ENCODE measurements around the gene SMAP1.
"Not testable (repeated sequence)": the region's sequence is repeated elsewhere in the genome, so short reads cannot be mapped to it uniquely, and the experiment has no call there.

Gene SMAP1

DNA sequence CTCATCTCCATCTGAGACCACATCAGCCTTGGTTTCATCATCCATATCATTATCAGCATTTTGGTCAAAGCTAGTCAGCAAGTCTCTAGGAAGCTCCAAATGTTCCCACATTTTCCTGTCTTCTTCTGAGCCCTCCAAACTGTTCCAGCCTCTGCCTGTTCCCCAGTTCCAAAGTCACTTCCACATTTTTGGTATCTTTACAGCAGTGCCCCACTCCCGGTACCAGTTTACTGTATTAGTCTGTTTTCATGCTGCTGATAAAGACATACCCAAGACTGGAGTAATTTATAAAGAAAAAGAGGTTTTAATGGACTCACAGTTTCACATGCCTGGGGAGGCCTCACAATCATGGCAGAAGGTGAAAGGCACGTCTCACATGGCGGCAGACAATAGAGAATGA lies 74.8 kb downstream of the SMAP1 start:
- DNase-seq = not testable (repeated sequence)

DNA sequence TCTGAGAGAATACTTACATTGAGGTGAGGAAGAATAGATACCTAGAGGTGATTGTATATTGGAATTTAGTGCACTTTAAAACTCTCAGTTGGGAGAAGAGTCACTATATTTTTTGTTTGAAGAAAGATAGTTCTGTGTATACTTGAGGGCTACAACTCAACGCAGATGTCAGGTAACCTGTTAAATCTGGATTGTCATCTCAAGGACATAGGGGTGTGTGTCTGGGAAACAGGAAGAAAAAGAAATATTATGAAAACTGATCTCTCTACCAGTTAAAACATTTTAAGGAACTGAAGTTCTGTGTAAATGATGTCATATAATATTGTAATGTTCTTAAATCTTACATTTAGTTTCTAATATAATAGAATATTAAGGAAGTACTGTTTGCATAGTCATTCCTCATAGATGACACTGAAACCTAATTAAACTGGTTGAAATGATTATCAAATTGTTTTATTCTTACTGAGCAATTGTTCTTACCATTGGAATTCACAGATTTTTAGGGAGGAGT lies 86.2 kb downstream of the SMAP1 start:
- no peak for DNase-seq

- DNase-seq = no peak
Observed at GRCh38 chr6:70758883-70759282, 91.2 kb downstream of the SMAP1 start.

- DNase-seq = no peak
Observed at GRCh38 chr6:70763754-70764510, 96.2 kb downstream of the SMAP1 start.

GRCh38 chr6:70764706-70765105 lies 97.0 kb downstream of the SMAP1 start:
- DNase-seq = no peak

DNA sequence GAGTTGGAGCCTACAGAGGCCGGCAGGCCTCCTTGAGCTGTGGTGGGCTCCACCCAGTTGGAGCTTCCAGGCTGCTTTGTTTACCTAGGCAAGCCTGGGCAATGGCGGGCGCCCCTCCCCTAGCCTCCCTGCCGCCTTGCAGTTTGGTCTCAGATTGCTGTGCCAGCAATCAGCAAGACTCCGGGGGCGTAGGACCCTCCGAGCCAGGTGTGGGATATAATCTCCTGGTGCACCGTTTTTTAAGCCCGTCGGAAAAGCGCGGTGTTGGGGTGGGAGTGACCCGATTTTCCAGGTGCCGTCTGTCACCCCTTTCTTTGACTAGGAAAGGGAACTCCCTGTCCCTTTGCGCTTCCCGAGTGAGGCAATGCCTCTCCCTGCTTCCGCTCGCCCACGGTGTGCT lies 103.7 kb downstream of the SMAP1 start:
- not testable (repeated sequence) for DNase-seq

DNA sequence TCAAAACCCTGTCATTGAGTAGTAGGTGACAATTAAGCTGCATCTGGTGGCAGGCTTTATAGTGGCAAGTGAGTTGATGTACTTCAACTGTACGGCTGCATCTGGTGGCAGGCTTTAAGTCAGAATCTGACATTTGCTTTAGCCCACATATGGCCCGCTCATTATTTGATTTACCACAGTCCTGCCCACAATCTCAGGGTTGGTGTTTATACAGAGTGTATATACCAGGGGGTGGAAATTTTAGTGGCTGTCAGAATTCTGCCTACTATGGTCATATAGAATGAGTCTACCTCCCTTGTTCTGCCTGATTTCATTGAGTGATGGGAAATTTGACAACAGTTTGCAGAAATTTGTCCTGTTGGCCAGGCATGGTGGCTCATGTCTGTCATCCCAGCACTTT lies 112.3 kb downstream of the SMAP1 start:
- no peak for DNase-seq

- DNase-seq = no peak
Observed at GRCh38 chr6:70790483-70791224, 123.0 kb downstream of the SMAP1 start.

DNA sequence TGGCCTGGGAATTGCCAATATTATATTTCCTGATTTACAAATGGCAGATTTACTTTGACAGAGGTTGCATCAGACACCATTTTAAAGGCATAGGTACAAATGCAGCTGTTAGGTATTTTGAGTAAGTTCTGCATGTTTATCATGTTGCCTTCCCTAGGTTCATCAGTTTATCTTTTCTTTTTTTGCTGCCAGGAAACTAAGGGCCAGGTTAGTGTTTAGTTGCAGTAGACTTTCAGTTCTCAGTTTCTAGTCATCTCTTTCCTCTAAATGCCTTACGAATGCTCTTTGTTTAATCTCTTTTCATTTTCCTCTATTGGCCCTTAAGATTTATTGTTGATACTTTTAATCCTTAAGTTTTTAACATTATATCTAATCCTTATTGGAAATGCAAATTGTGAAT lies 129.9 kb downstream of the SMAP1 start:
- DNase-seq = no peak

GRCh38 chr6:70806086-70806485 lies 138.4 kb downstream of the SMAP1 start:
- no peak for DNase-seq

DNA sequence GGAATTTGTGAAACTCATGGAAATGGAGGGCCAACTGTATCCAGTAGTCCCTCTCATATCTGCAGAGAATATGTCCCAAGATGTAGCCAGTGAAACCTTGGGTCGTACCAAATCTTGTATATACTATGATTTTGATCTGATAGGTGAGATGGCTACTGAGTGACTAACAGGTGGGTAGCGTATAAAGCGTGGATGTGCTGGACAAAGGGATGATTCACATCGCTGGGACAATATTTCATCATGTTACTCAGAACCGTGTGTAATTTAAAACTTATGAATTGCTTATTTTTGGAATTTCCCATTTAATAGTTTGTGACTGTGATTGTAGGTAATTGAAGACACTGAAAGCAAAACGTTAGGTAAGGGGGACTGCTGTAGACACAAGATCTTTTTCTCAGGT lies 144.1 kb downstream of the SMAP1 start:
- DNase-seq = no peak

GRCh38 chr6:70813885-70814284 lies 146.2 kb downstream of the SMAP1 start:
- no peak for DNase-seq

GRCh38 chr6:70819646-70820045 lies 152.0 kb downstream of the SMAP1 start:
- DNase-seq = no peak

- no peak for DNase-seq
Observed at GRCh38 chr6:70820778-70821177, 153.1 kb downstream of the SMAP1 start.

DNA sequence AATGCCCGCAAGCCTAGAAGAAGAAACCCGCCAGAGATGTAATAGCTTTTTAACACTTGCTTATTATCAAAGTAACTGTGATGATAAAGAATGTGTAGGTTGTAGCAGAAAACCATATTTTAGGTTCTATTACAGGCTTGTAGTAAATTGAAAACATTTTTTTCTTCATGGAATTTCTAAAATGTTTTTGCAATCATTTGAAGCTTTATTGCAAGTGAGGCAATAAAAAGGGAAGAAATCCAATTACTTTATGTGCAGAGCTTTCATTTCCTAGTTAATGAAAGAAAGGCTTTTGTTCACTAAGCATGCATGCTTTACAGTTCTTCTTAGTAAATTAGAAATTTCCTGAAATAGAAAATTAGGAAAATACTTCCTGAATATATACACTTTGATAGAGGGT lies 154.1 kb downstream of the SMAP1 start:
- DNase-seq = no peak

DNA sequence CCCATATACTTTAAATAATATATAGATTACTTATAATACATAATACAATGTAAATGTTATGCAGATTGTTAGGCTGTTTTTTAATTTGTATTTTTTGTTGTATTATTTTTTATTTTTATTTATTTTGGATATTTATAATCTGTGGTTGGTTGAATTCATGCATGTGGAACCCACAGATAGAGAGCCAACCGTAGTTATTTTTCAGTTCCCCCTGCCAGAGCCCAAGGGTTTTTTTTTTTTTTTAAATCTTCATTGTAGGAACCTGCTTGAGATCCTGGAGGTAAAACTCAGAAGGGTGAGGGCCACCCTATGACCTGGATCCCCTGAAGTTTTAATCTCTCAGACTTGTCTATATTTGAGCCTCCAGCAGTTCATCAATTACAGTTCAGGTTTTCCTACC lies 156.0 kb downstream of the SMAP1 start:
- DNase-seq = no peak

GRCh38 chr6:70831427-70831826 lies 163.7 kb downstream of the SMAP1 start:
- no peak for DNase-seq

DNA sequence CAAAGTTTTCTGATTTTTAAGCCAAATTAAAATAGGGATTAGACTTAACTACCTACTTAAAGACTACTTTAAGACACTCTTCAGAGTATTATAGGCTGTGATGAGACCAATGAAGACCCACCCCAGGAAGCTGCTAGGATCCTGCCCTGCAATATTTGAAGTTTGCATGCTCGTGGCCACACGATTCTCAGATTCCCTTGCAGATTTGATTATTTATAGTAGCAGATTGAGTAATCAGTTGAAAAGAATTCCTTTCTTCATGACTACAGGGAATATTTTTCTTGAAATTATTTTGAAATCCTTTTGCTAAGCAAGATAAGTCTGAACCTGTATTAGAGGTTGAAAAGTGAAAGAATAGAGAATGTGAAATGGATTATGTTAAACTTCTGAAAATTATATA lies 166.8 kb downstream of the SMAP1 start:
- no peak for DNase-seq

DNA sequence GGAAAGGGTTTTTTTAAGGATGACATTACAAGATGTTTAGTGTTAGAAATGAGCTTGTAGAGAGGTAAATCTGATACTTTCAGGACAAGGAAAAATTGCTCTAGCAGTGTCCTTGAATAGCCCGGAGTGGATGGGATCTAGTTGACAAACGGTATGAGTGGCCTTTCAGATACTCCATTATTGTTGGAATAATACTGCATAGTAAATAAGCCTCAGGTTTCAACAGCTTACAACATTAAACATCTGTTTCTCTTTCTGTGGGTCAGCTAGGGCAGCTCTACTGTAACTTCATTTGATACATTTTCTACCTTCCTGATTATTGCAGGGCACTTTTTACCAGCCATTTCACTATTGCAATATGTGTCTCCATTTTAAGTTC lies 171.2 kb downstream of the SMAP1 start:
- no peak for DNase-seq

DNA sequence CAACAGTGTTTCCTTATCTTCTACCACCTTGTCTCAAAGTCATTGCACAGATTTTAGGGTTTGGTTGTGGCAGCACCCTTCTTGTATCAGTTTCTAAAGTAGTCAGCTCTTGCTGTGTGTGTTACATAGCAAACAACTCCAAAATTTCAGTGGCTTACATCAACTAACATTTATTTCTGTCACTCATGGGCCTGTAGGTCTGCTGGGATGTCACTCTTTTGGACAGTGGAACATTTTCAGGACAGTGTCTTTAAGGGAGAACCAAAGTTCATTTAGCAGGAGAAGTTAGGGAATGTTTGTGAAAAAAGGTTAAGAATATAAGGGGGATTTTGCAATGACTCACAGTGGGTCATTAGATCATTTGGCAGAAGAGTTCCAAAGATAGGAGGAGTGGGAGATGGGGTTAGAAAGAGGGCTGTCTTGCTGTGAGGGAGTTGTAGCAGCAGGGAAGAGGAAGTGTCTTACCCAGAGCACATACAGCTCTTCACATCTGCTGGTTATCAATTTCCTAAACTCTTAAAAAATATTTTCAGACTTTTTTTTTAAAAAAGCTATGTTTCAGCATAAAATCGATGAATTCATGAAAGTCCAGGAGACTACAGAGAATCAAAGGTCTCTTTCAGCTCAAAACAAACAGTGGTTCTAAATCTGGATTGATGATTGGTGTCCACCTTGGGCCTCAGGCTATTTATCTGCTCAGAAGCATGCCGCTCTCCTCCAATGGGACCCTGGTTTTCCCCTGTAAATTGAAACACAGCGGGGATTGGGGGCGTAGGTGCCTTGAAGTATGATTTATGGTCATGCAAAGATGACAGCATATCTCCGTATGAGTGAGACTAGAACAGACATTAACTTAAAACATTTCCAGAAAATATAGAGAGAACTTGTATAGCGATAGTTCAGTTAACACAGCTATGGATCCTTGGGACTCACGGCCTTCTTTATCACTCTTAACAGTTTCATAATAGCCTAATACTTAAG lies 171.9 kb downstream of the SMAP1 start:
- DNase-seq = no peak

GRCh38 chr6:70841112-70841511 lies 173.4 kb downstream of the SMAP1 start:
- no peak for DNase-seq

GRCh38 chr6:70842541-70842940 lies 174.9 kb downstream of the SMAP1 start:
- no peak for DNase-seq

DNA sequence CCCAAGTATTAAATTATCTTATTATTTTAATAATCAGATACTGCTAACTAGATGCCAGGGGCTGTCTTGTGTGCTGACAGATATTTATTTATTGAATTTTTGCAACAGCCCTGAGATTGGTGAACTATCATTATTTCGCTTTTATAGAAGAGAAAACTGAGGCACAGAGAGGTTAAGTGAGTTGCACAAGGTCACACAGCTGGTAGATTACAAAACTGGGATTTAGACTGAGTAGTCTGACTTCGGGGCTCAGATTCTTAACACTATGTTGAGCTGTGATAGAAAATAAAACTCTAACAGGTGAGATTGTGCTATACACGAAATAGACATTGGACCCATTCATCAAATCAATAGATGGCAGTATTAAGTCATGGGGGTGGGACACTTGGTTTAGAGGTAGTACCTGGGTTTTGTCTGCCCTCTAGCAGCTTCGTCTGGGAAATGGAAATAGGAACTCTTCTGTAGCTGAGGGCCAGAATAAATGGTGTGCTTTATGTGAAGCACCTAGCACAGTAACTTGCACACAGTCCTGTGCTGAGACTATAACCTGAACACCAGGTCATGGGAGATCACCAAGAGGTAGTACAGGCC lies 175.7 kb downstream of the SMAP1 start:
- no peak for DNase-seq
